K562 (cell line): Measurements from ENCODE around the gene SCRN2.

Experiments
- BHLHE40 ChIP-seq: IDR thresholded peaks from 2 replicates; pipeline ENCODE4 v1.6.1; 2011; ENCODE audit warnings: low read length, improper control_type of control experiment
- BRCA1 ChIP-seq, 2 experiments: fragments of 450-650 bp in 1 of 2; sonication (generic) in 1 of 2; formaldehyde crosslinking in 1 of 2; IDR thresholded peaks; 2 replicates each; pipeline versions ENCODE4 v1.5.0 to v1.6.1; 2017 to 2020; ENCODE audit warnings: mild to moderate bottlenecking in 1 of 2, missing genetic modification reagents in 1 of 2
- CBFB ChIP-seq: sonication (generic); formaldehyde crosslinking; IDR thresholded peaks from 2 replicates; pipeline ENCODE4 v1.4.0; 2020; ENCODE audit warnings: mild to moderate bottlenecking, missing genetic modification reagents
- CHD2 ChIP-seq: IDR thresholded peaks from 2 replicates; pipeline ENCODE4 v1.6.1; 2011; ENCODE audit warnings: low read depth, low read length
- CHD4 ChIP-seq: fragments of 200-600 bp; sonication (generic); IDR thresholded peaks from 3 replicates; pipeline ENCODE4 v1.6.1; 2012; ENCODE audit warnings: low read depth, mild to moderate bottlenecking, mixed read lengths, low read length, inconsistent platforms; ENCODE audit not compliant: insufficient read depth, insufficient replicate concordance, poor library complexity, severe bottlenecking
- CREB1 ChIP-seq, 2 experiments: sonication (generic) in 1 of 2; formaldehyde crosslinking in 1 of 2; IDR thresholded peaks; 2 replicates each; pipeline versions ENCODE4 v1.6.1 to v1.8.0; 2012 to 2022; ENCODE audit warnings: inconsistent platforms in 1 of 2, mild to moderate bottlenecking in 1 of 2, missing genetic modification reagents in 1 of 2, moderate library complexity in 1 of 2
- DNMT1 ChIP-seq: fragments of 450-650 bp; IDR thresholded peaks from 2 replicates; pipeline ENCODE4 v1.6.1; 2016; ENCODE audit warnings: antibody characterized with exemption, mild to moderate bottlenecking
- EGR1 ChIP-seq: fragments of 450-650 bp; conservative IDR thresholded peaks from 2 replicates; pipeline ENCODE4 v1.6.1; 2017; ENCODE audit warnings: mild to moderate bottlenecking
- ETV6 ChIP-seq, 3 experiments: fragments of 150-350 bp in 1 of 3; sonication (generic) in 1 of 3; formaldehyde crosslinking in 1 of 3; IDR thresholded peaks; 2 replicates each; pipeline versions ENCODE4 v1.6.1 to v1.8.0; 2014 to 2022; ENCODE audit warnings: borderline replicate concordance in 2 of 3, low read depth in 2 of 3, antibody characterized with exemption in 1 of 3, low read length in 1 of 3, mild to moderate bottlenecking in 1 of 3, missing genetic modification reagents in 1 of 3
- EZH2 ChIP-seq: IDR thresholded peaks from 2 replicates; pipeline ENCODE4 v1.6.1; 2012; ENCODE audit warnings: low read depth, mild to moderate bottlenecking, inconsistent platforms, low read length, borderline replicate concordance
- PHF8 ChIP-seq: fragments of 200-600 bp; sonication (generic); IDR thresholded peaks from 2 replicates; pipeline ENCODE4 v1.6.1; 2012; ENCODE audit warnings: mixed run types, mild to moderate bottlenecking, inconsistent platforms, low read length, moderate library complexity, borderline replicate concordance
- POLR2AphosphoS5 ChIP-seq: IDR thresholded peaks from 2 replicates; pipeline ENCODE4 v1.6.1; 2011; ENCODE audit warnings: mild to moderate bottlenecking, low read depth, low read length, moderate library complexity; ENCODE audit not compliant: control insufficient read depth, insufficient read depth
- ZC3H4 ChIP-seq: sonication (generic); formaldehyde crosslinking; IDR thresholded peaks from 2 replicates; pipeline ENCODE4 v1.9.0; 2021; ENCODE audit warnings: missing genetic modification reagents, borderline replicate concordance
- TF ChIP-seq, protein P1 (sequence below): sonication (generic); formaldehyde crosslinking; IDR thresholded peaks from 2 replicates; pipeline ENCODE4 v1.9.0; 2022; ENCODE audit warnings: mild to moderate bottlenecking, missing genetic modification reagents

DNA sequence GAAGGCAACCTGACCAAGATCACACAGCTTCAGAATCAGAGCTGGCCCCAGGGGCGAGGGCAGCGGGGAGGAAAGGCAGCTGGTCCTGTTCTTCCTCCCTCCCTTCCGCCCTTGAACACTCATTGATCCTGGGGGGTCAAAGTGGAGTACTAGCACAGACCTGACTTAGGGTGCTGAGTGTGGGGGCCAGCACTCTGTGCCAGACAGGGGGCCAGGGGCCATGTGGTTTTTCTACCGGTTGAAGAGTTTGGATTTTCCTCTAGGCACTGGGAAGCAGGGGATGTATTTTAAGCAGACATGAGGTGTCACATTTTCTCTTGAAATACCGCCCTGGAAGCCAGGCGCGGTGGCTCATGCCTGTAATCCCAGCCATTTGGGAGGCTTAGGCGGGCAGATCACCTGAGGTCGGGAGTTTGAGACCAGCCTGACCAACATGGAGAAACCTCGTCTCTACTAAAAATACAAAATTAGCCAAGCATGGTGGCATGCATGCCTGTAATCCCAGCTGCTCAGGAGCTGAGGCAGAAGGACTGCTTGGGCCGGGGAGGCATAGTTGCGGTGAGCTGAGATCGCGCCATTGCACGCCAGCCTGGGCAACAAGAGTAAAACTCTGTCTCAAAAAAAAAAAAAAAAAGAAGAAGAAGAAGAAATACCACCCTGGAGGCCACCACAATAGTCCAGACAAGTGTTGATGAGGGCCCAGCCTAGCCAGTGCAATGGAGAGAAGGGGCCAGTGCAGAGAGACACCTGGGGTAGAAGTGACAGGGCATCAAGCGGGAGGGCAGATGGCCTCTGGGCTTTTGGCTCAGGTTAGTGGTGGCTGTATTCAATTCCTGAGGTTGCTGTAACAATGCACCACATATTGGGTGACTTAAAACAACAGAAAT, 34.8 kb downstream of the SCRN2 start:
- TF ChIP-seq BRCA1 (IDR thresholded peaks at IDR 0.05) (no peak), BRCA1 (CRISPR knock-in tag; IDR thresholded peaks at IDR 0.05) (no peak), CREB1 (IDR thresholded peaks at IDR 0.05) (no peak), CREB1 (CRISPR knock-in tag; IDR thresholded peaks at IDR 0.05) (no peak), PHF8 (no peak), ETV6 (IDR thresholded peaks at IDR 0.05; ENCODE audit: borderline replicate concordance in 1 of 2, low read depth in 2 of 2, low read length in 1 of 2) (no peak), ETV6 (CRISPR knock-in tag; IDR thresholded peaks at IDR 0.05; ENCODE audit: borderline replicate concordance) (no peak), CBFB (no peak), BHLHE40 (no peak), POLR2AphosphoS5 (no peak), EGR1 (no peak), CHD4 (no peak), CHD2 (no peak), ZC3H4 (CRISPR knock-in tag) (no peak), DNMT1 (no peak), EZH2 (no peak)
- TF ChIP-seq, protein P1, sequence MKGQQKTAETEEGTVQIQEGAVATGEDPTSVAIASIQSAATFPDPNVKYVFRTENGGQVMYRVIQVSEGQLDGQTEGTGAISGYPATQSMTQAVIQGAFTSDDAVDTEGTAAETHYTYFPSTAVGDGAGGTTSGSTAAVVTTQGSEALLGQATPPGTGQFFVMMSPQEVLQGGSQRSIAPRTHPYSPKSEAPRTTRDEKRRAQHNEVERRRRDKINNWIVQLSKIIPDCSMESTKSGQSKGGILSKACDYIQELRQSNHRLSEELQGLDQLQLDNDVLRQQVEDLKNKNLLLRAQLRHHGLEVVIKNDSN (CRISPR knock-in tag) = no peak
